Stimulated activated naive CD8-positive, alpha-beta T cell treated with anti-CD3 and anti-CD28 coated beads, Interleukin-15, Interleukin-2, amounts not matched to agents 100 ng/mL and 50 ng/mL, for 24 hours (primary cell): ENCODE measurements around the gene OR2C3.
A peak's percentile ranks its signal among the peaks of the same experiment; 100 is the strongest.

ENCODE experiments used
- H3K27ac Mint-ChIP-seq: one replicate; pipeline ENCODE4 v1.8.0; 2021; ENCODE audit warnings: mild to moderate bottlenecking, mixed read lengths
- H3K27me3 Mint-ChIP-seq: one replicate; pipeline ENCODE4 v1.8.0; 2021; ENCODE audit warnings: mixed read lengths
- H3K36me3 Mint-ChIP-seq: one replicate; pipeline ENCODE4 v1.8.0; 2021; ENCODE audit warnings: low read depth, mixed read lengths
- H3K4me1 Mint-ChIP-seq: one replicate; pipeline ENCODE4 v1.8.0; 2021; ENCODE audit warnings: low read depth, mixed read lengths
- H3K4me3 Mint-ChIP-seq: one replicate; pipeline ENCODE4 v1.8.0; 2021; ENCODE audit warnings: mild to moderate bottlenecking, mixed read lengths
- H3K9me3 Mint-ChIP-seq: one replicate; pipeline ENCODE4 v1.8.0; 2021; ENCODE audit warnings: mixed read lengths

The OR2C3 gene

DNA sequence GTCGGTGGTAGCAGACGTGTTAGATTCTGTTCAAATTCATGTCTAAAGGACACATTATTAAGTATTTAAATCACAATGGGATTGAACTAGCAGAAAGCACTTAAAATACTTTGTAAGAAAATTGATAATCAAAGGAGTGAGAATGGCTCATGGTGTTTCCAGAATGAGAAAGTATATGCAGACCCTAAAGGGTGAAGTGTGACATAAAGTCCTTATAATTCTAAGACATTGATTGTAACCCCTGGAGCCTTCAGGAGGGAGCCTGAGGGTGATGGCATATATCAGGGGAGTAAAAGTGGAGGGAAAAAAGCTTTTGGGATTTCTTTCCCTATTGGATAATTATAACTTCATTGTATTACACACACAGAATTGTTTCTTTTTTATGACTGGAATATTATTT, at the start of gene OR2C3:
TSS of gene OR2C3 (minus strand) at position 101 of the 400 bp plus-strand sequence. CDS start 3,929 bp downstream, outside the sequence.
- Mint-ChIP-seq H3K9me3 (no peaks in the 10 kb centered on the region), H3K27me3 (peaks cover 20% of the 10 kb centered on the region), H3K36me3 (no peaks in the 10 kb centered on the region), H3K27ac (no peak within 1 kb of the TSS), H3K4me3 (no peak within 1 kb of the TSS), H3K4me1 (no peaks in the 10 kb centered on the region)

DNA sequence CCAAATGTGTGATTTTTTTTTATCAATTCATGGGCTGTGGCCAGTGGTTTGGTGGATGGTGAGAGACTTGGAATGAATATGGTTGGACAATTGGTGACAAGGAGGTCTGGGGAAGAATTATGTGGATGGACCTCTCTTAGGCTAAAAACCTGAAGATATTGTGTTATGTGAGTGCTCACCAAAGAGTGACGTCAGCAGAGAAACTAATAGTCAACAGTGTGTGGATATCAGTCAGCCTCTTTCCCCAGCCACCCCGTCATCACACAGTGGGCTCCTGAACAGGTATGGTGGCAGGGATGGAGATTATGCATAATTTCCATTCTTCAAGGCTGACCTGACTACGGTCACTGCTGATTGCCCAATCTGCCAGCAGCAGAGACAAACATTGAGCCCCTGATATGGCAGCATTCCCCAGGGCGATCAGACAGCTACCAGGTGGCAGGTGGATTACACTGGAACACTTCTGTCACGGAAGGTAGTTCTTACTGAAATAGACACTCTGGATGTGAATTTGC, 42.8 kb upstream of the OR2C3 start:
- no peaks in the 10 kb centered on the region for H3K36me3 Mint-ChIP-seq
- H3K4me3 Mint-ChIP-seq = no peak overlapping the region

DNA sequence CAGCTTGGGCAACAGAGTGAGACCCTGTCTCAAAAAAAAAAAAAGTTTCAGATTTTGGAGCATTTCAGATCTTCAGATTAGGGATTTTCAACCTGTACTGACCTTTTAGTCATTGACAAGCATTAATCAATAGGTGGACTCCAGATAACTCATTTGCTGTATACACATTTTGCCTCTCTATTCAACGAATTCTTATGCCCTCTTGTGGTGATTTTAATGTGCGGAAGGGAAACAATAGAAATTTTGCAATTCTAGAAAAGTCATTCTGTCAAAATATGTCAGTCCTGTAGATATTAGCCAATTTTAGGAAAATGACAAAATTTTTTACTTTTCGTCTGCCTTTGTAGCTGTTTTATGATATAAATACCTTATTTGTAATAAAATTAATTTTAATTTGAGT, 40.3 kb upstream of the OR2C3 start:
- Mint-ChIP-seq H3K4me1 (no peaks in the 10 kb centered on the region), H3K9me3 (peaks cover 5% of the 10 kb centered on the region), H3K27me3 (peaks cover 10% of the 10 kb centered on the region), H3K27ac (no peak overlapping the region), H3K36me3 (no peaks in the 10 kb centered on the region), H3K4me3 (no peak overlapping the region)

More for the DNA sequence above, 42.8 kb upstream of the OR2C3 start:
- Mint-ChIP-seq H3K27me3 (no peaks in the 10 kb centered on the region), H3K27ac (no peak overlapping the region), H3K9me3 (no peaks in the 10 kb centered on the region), H3K4me1 (no peaks in the 10 kb centered on the region)

DNA sequence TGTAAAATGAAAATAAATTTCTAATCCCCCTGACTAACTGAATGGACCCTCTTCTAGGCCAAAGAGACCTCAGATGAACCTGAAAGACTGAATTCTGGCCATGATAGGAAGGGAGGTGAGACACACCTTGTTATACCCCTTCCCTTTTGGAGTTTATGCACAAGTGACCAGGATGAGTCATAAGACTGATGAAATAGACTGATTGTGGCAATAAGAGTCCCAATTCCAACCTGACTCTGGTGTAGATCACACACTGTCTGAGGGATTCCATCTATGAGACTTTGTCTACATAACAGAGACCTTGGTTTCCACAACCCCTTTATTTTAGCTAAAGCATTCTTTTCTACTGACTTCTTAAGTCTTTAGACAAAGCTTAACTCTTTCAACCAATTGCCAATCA, 38.4 kb upstream of the OR2C3 start:
- Mint-ChIP-seq H3K9me3 (peaks cover 17% of the 10 kb centered on the region), H3K27me3 (peaks cover 10% of the 10 kb centered on the region), H3K36me3 (no peaks in the 10 kb centered on the region), H3K4me1 (no peaks in the 10 kb centered on the region), H3K4me3 (no peak overlapping the region), H3K27ac (no peak overlapping the region)

DNA sequence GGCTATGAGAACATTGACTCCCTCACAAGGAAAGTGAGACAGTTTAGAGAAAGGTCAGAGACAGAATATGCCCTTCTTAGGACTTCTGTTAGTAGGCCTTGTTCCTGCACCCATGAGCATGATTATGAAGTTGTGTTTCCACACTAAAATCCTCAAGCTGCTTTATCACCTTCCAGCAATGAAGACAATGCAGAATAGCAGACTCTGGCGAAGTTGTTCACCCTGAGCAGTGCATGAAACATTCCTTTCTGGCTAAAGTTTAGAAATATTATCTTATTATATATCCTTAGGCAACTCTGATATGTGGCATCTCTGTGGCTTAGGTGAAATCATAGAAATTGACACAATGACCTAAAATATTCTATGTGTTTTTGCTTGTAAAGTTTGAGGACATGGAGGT, 38.0 kb upstream of the OR2C3 start:
- Mint-ChIP-seq H3K36me3 (no peaks in the 10 kb centered on the region), H3K27me3 (peaks cover 10% of the 10 kb centered on the region), H3K27ac (no peak overlapping the region), H3K4me1 (no peaks in the 10 kb centered on the region), H3K4me3 (no peak overlapping the region), H3K9me3 (peaks cover 17% of the 10 kb centered on the region)

DNA sequence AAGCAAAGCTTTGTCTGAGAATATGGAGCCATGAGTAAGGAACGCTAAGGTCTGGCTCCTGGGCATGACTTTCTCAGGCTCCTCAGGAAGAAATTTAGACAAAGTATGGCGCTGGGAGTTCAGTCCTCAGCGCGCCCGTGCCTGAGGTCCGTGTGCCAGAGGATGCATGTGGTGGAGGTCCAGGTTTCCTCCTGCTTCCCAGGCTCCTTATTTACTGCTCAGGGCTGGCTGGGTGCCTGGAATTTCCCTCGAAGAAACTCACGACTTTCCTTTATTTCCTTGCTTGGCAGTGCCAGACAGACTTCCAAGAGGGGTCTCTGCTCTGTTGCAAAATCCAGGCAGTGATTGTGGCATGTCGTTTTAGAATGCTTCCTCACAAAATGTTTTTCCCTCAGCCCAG, 26.0 kb upstream of the OR2C3 start:
- Mint-ChIP-seq H3K36me3 (no peaks in the 10 kb centered on the region), H3K9me3 (no peaks in the 10 kb centered on the region), H3K4me3 (no peak overlapping the region), H3K4me1 (peaks cover 12% of the 10 kb centered on the region), H3K27me3 (no peaks in the 10 kb centered on the region), H3K27ac (no peak overlapping the region)

DNA sequence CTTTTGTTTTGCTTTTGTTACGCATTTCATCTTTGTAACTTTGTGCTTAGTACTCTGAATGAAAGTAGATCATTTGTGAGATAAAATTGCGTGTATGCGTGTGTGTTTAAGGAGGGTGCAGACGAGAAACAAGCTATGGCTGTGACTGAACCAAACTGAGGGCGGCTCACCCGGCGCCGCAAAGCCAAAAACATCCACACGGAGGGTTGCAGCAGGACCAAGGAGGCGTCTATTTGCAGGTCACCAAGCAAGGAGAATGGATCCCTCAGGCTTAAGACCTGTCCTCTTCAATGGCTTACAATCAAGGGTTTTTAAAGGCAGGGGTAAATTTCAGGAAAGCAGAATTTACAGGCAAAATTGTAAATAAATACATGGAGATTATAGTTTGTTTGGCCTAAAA, 25.5 kb upstream of the OR2C3 start:
- Mint-ChIP-seq H3K9me3 (no peaks in the 10 kb centered on the region), H3K36me3 (no peaks in the 10 kb centered on the region), H3K4me3 (no peak overlapping the region), H3K27ac (no peak overlapping the region), H3K27me3 (no peaks in the 10 kb centered on the region), H3K4me1 (peaks cover 12% of the 10 kb centered on the region)

DNA sequence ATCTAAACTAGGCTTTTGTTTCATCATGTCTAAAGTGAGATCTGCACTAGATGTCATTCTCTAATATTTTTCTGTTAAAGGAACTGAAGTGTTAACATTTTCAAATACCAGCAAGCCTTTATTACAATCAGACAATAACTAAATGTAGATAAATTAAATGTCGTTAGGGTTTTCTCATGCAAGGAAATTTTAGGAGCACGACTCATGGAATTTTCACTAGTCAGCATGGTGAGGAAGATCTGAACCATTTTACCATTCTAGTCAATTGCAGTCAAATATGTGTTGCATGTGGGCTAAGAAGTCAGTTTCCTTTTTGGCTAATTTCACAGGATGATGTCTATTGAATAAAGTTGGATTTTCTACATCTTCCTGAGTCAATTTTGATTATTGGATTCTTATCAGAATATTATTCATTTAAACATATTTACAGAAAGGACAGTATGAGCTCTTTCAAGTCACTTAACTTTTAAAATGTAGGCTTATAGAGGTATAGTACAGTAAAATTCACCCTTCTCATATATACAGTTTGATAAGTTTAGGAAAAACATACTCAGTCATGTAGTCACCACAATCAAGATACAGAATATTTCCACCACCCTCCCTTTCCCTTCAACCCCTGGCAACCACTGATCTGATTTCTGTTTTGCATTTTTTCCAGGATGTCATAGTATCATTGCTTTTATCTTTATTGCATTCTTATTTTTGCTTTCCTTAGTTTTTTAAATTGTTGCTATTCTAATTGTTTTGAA, 21.9 kb upstream of the OR2C3 start:
- H3K4me1 Mint-ChIP-seq = peaks cover 12% of the 10 kb centered on the region
- H3K27ac Mint-ChIP-seq = peak overlapping the region; percentile 21
- no peaks in the 10 kb centered on the region for H3K36me3 Mint-ChIP-seq
- H3K9me3 Mint-ChIP-seq = no peaks in the 10 kb centered on the region
- no peak overlapping the region for H3K4me3 Mint-ChIP-seq
- H3K27me3 Mint-ChIP-seq = no peaks in the 10 kb centered on the region

DNA sequence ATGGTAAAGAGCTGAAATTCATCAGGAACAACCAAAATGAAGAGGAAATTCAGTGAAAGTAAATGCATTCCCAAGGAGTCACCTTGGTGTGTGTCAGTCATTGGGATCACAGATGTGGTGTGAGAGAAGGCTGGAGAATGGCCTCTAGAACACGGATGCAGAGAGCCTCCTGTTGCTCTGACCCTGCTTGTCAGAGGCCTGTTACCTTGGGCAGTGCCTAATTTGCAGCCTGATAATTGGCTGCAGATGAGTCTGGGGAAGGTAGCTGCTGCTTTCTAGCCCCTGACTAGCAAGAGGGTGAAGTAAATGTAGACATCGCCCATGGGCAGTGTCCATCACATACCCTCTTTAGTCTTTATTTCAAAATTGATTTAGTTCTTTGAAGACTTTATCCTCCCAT, 16.0 kb upstream of the OR2C3 start:
- Mint-ChIP-seq H3K27ac (no peak overlapping the region), H3K27me3 (peaks cover 22% of the 10 kb centered on the region), H3K4me3 (no peak overlapping the region), H3K9me3 (no peaks in the 10 kb centered on the region), H3K36me3 (no peaks in the 10 kb centered on the region), H3K4me1 (peaks cover 15% of the 10 kb centered on the region)

DNA sequence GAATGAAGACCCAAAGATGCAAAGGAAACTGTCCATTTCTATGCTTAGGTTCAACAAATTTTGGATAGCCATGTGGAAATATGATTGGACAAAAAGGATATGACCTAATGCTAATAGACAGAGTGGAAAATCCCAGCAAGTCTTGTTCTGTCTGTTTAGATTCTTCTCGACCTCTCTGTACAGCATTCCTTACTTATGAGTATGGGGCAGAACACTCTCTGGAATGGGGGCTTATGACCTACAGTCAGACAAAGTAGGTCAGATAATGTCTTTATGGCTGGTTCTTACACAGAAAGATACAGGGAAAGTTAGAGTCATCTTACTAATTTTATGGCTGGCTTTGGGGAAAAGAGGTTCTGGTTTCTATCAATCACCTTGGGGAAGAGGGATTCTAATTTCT, 15.5 kb upstream of the OR2C3 start:
- H3K4me1 Mint-ChIP-seq = peaks cover 15% of the 10 kb centered on the region
- no peak overlapping the region for H3K27ac Mint-ChIP-seq
- no peaks in the 10 kb centered on the region for H3K9me3 Mint-ChIP-seq
- H3K27me3 Mint-ChIP-seq = peaks cover 24% of the 10 kb centered on the region
- H3K36me3 Mint-ChIP-seq = no peaks in the 10 kb centered on the region
- H3K4me3 Mint-ChIP-seq = no peak overlapping the region

DNA sequence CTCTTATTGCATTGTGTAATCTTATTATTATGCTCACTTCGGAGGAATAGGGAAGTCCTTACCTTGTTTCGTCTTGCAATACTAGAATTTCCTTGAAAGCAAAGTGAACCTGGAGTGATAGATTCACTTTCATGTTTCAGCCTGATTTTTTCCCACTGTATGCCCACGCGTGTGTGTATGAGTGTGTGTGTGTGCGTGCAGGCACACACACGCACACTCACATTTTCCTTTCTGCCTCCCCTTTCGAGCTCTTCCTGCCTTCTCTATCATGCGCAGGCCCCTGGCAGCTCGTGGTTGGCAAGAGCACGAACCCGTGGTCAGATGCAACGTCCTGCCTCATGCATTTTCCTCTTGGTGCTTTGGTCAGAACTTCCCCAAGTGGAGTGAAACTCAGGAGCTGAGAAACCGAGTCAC, 12.5 kb upstream of the OR2C3 start, which contains the start of gene GCSAML:
TSS of gene GCSAML (plus strand) at position 366 of the 414 bp plus-strand sequence. CDS start 58 bp downstream, outside the sequence.
- Mint-ChIP-seq H3K27ac (peak within 1 kb of the TSS; percentile 14), H3K27me3 (peaks cover 31% of the 10 kb centered on the region)

DNA sequence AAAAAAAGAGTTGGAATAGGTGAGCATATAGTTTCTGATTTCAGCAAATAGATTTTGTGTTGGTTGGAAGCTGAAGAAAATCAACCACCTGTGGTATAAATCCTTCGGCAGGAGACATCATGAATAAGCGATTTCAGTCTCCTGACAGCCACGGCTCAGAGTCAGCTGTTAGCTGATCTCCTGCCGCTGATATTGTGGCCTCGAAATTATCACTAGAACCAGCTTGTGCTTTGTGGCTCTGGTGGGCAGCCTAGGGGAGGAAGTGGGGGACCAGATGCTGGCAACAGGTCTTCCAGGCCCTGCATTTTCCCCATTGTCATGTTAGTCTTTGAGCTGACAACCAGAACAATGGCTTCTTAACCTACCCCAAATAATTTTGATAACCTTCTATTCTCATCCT, 11.9 kb upstream of the OR2C3 start:
- Mint-ChIP-seq H3K27me3 (peaks cover 31% of the 10 kb centered on the region), H3K36me3 (no peaks in the 10 kb centered on the region), H3K9me3 (no peaks in the 10 kb centered on the region), H3K4me3 (no peak overlapping the region), H3K27ac (no peak overlapping the region), H3K4me1 (peaks cover 15% of the 10 kb centered on the region)

More for the DNA sequence above, 12.5 kb upstream of the OR2C3 start, which contains the start of gene GCSAML:
- Mint-ChIP-seq H3K36me3 (no peaks in the 10 kb centered on the region), H3K9me3 (no peaks in the 10 kb centered on the region), H3K4me1 (peaks cover 15% of the 10 kb centered on the region), H3K4me3 (no peak within 1 kb of the TSS)

DNA sequence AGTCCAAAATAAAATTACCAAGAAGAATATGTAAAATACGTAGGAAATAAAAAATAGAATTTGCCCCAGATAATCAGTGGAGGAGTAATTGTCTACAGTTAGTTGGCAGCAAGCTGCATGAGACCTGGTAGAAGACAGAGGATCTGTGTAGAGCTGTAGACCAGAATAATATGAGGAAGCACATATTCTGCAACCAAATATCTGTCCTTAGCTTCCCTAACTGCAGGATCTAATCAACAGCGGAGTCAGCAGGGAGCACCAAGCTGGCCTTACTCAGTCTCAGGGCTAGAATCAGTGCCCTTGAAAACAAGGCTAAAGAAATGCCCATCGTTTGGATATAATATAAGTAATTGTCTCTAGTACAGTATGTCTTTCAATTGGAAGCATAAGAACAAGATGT, 6.6 kb upstream of the OR2C3 start:
- Mint-ChIP-seq H3K27ac (no peak overlapping the region), H3K4me1 (no peaks in the 10 kb centered on the region), H3K27me3 (peaks cover 22% of the 10 kb centered on the region), H3K9me3 (no peaks in the 10 kb centered on the region), H3K4me3 (no peak overlapping the region), H3K36me3 (no peaks in the 10 kb centered on the region)

DNA sequence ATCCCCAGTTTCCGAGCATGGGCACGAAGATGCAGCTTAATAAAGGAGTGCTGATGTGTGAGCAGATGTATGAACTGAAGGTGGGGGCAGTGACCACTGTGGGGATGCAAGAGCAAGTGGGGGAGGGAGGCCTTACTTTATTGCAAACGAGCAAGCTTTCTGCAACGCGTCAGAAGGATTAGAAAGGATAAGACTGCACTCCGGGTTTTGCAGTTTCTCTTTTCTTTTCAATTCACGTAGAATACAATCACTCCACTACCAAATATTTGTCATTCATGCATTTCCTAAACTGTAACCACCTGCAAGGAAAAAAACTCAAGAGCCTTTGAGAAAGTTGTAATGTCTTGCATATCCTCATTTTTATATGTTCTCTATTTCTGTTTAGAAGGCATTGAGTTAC, 4.3 kb upstream of the OR2C3 start:
- Mint-ChIP-seq H3K9me3 (no peaks in the 10 kb centered on the region), H3K4me1 (no peaks in the 10 kb centered on the region), H3K27ac (no peak overlapping the region), H3K36me3 (no peaks in the 10 kb centered on the region), H3K27me3 (peaks cover 15% of the 10 kb centered on the region), H3K4me3 (no peak overlapping the region)

DNA sequence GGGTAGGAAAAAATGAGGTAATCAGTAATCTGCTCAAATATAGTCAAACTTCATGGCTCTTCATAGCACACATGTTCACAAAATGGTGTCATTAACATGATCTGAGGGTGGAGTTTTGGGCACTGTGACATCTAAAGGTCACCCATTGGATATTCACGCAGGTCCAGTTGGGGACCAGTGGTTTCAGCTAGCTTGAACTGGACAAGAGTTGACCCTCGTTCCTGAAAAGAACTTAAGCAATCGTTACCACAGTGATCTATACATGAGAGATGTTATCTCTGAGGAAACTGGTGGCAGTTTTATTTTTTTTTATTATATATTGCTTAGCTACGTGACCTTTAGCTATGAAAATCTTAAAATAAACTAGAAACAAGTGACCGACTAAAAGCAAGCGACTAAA, 3.0 kb upstream of the OR2C3 start:
- no peak overlapping the region for H3K4me3 Mint-ChIP-seq
- no peak overlapping the region for H3K27ac Mint-ChIP-seq
- H3K9me3 Mint-ChIP-seq = no peaks in the 10 kb centered on the region
- H3K27me3 Mint-ChIP-seq = peaks cover 16% of the 10 kb centered on the region
- H3K4me1 Mint-ChIP-seq = no peaks in the 10 kb centered on the region
- no peaks in the 10 kb centered on the region for H3K36me3 Mint-ChIP-seq

DNA sequence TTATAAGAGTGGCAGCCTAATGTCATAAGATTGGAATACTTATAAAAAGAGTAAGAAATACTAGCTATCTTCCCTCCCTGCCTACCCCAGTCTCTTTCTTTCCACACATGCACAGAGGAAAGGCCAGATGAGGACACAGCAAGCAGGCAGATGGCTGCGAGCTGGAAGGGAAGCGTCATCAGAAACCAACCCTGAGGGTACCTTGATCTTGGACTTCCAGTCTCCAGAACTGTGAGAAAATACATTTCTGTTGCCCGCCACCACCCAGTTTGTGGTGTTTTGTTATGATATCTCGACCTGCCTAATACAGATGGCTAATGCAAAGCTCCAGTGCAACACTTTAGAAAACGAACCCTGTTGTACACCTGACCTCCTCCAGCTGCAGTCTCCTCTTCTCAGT, 2.3 kb upstream of the OR2C3 start:
- Mint-ChIP-seq H3K4me1 (no peaks in the 10 kb centered on the region), H3K9me3 (no peaks in the 10 kb centered on the region), H3K27ac (no peak overlapping the region), H3K27me3 (peaks cover 16% of the 10 kb centered on the region), H3K4me3 (no peak overlapping the region), H3K36me3 (no peaks in the 10 kb centered on the region)
